OCI-LY1 (cell line): Measurements from ENCODE around the gene ACR.

Experiments
- H2AFZ ChIP-seq: fragments of 200-600 bp; sonication (generic), shearing (Covaris generic); 2 replicates; pipeline ENCODE4 v1.6.0; 2014; ENCODE audit warnings: antibody characterized with exemption, mild to moderate bottlenecking, low read length
- H3F3A ChIP-seq: fragments of 200-600 bp; sonication (generic), shearing (Covaris generic); 2 replicates; pipeline ENCODE4 v1.6.0; 2014; ENCODE audit warnings: mild to moderate bottlenecking, antibody characterized with exemption, low read length, moderate library complexity; ENCODE audit not compliant: insufficient read depth
- H3K27ac ChIP-seq: fragments of 200-600 bp; sonication (generic); 2 replicates; pipeline ENCODE4 v1.5.1; 2014; ENCODE audit warnings: low read length, mixed run types, mild to moderate bottlenecking, low read depth; ENCODE audit not compliant: poor library complexity, severe bottlenecking
- H3K27me3 ChIP-seq: fragments of 200-600 bp; sonication (generic); 2 replicates; pipeline ENCODE4 v1.6.0; 2014; ENCODE audit warnings: antibody characterized with exemption, mild to moderate bottlenecking, low read length, moderate library complexity; ENCODE audit not compliant: insufficient read depth
- H3K36me3 ChIP-seq: fragments of 200-600 bp; sonication (generic); 2 replicates; pipeline ENCODE4 v1.6.1; 2014; ENCODE audit warnings: mild to moderate bottlenecking, antibody characterized with exemption, low read length, moderate library complexity, mixed read lengths; ENCODE audit not compliant: insufficient read depth
- H3K4me1 ChIP-seq: fragments of 200-600 bp; sonication (generic); 2 replicates; pipeline ENCODE4 v1.5.1; 2014; ENCODE audit warnings: mild to moderate bottlenecking, low read length, moderate library complexity; ENCODE audit not compliant: insufficient read depth, severe bottlenecking
- H3K4me2 ChIP-seq: fragments of 200-600 bp; sonication (generic), shearing (Covaris generic); 2 replicates; pipeline ENCODE4 v1.6.1; 2014; ENCODE audit warnings: low read length
- H3K4me3 ChIP-seq: fragments of 200-600 bp; sonication (generic); 2 replicates; pipeline ENCODE4 v1.5.1; 2014; ENCODE audit warnings: low read length, low read depth, mild to moderate bottlenecking, mixed read lengths; ENCODE audit not compliant: poor library complexity, severe bottlenecking
- H3K79me2 ChIP-seq: fragments of 200-600 bp; shearing (Covaris generic); 2 replicates; pipeline ENCODE4 v1.6.1; 2016; ENCODE audit warnings: mixed run types, low read length, mixed read lengths; ENCODE audit not compliant: insufficient read depth
- H3K9ac ChIP-seq: fragments of 200-600 bp; sonication (generic), shearing (Covaris generic); 2 replicates; pipeline ENCODE4 v1.6.1; 2014; ENCODE audit warnings: mild to moderate bottlenecking, low read length, mixed read lengths
- H3K9me2 ChIP-seq: fragments of 200-600 bp; sonication (generic), shearing (Covaris generic); 2 replicates; pipeline ENCODE4 v1.6.1; 2014; ENCODE audit warnings: low read depth, mild to moderate bottlenecking, low read length, mixed read lengths
- H3K9me3 ChIP-seq: fragments of 200-600 bp; shearing (Covaris generic); 2 replicates; pipeline ENCODE4 v1.6.1; 2014; ENCODE audit warnings: low read length, mixed read lengths
- H4K20me1 ChIP-seq: fragments of 200-600 bp; sonication (generic), shearing (Covaris generic); 2 replicates; pipeline ENCODE4 v1.6.0; 2016; ENCODE audit warnings: mild to moderate bottlenecking, low read length; ENCODE audit not compliant: insufficient read depth
- EZH2 ChIP-seq: fragments of 200-600 bp; sonication (generic), shearing (Covaris generic); IDR thresholded peaks from 2 replicates; pipeline ENCODE4 v1.8.0; 2017; ENCODE audit warnings: borderline replicate concordance, mixed run types, mild to moderate bottlenecking, antibody characterized with exemption, low read length, moderate library complexity, mixed read lengths
- TF ChIP-seq, protein P1 (sequence below): fragments of 200-600 bp; sonication (generic), shearing (Covaris generic); IDR thresholded peaks from 2 replicates; pipeline ENCODE4 v1.5.1; 2017; ENCODE audit warnings: mild to moderate bottlenecking, antibody characterized with exemption, low read length, moderate library complexity, mixed read lengths

ACR gene

GRCh38 chr22:50701428-50702154 is 36.4 kb upstream of the ACR start:
- H3K9ac ChIP-seq = no peak overlapping the region
- H3K27ac ChIP-seq = no peak overlapping the region
- no peak overlapping the region for H3K4me3 ChIP-seq
- no peaks in the 10 kb centered on the region for H3K9me2 ChIP-seq
- no peaks in the 10 kb centered on the region for H4K20me1 ChIP-seq
- no peaks in the 10 kb centered on the region for H3K79me2 ChIP-seq
- no peaks in the 10 kb centered on the region for H3K4me1 ChIP-seq
- H3F3A ChIP-seq = no peaks in the 10 kb centered on the region
- no peak overlapping the region for H2AFZ ChIP-seq
- no peaks in the 10 kb centered on the region; the same call in 1 of the 2 replicates for H3K27me3 ChIP-seq
- no peaks in the 10 kb centered on the region for H3K36me3 ChIP-seq
- no peak overlapping the region for H3K4me2 ChIP-seq
- TF ChIP-seq, protein P1, sequence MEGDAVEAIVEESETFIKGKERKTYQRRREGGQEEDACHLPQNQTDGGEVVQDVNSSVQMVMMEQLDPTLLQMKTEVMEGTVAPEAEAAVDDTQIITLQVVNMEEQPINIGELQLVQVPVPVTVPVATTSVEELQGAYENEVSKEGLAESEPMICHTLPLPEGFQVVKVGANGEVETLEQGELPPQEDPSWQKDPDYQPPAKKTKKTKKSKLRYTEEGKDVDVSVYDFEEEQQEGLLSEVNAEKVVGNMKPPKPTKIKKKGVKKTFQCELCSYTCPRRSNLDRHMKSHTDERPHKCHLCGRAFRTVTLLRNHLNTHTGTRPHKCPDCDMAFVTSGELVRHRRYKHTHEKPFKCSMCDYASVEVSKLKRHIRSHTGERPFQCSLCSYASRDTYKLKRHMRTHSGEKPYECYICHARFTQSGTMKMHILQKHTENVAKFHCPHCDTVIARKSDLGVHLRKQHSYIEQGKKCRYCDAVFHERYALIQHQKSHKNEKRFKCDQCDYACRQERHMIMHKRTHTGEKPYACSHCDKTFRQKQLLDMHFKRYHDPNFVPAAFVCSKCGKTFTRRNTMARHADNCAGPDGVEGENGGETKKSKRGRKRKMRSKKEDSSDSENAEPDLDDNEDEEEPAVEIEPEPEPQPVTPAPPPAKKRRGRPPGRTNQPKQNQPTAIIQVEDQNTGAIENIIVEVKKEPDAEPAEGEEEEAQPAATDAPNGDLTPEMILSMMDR = no peak
- TF ChIP-seq EZH2 = no peak
- H3K9me3 ChIP-seq = no peaks in the 10 kb centered on the region

GRCh38 chr22:50702261-50702671 is 35.7 kb upstream of the ACR start:
- no peaks in the 10 kb centered on the region; the same call in 1 of the 2 replicates for H3K27me3 ChIP-seq
- no peaks in the 10 kb centered on the region for H3K79me2 ChIP-seq
- no peaks in the 10 kb centered on the region for H3K4me1 ChIP-seq
- no peak overlapping the region for H3K4me2 ChIP-seq
- no peaks in the 10 kb centered on the region for H3K9me3 ChIP-seq
- TF ChIP-seq, protein P1 = no peak
- no peak for TF ChIP-seq EZH2
- no peaks in the 10 kb centered on the region for H4K20me1 ChIP-seq
- no peaks in the 10 kb centered on the region for H3K36me3 ChIP-seq
- H3K9me2 ChIP-seq = no peaks in the 10 kb centered on the region
- no peak overlapping the region for H3K4me3 ChIP-seq
- H3F3A ChIP-seq = no peaks in the 10 kb centered on the region
- no peak overlapping the region for H3K9ac ChIP-seq
- H3K27ac ChIP-seq = no peak overlapping the region
- H2AFZ ChIP-seq = no peak overlapping the region

- H2AFZ ChIP-seq = no peak overlapping the region
- H3K9me2 ChIP-seq = no peaks in the 10 kb centered on the region
- H3K4me3 ChIP-seq = no peak overlapping the region
- H3K4me2 ChIP-seq = no peak overlapping the region
- no peaks in the 10 kb centered on the region for H3K4me1 ChIP-seq
- no peaks in the 10 kb centered on the region for H3K36me3 ChIP-seq
- H3K27me3 ChIP-seq = no peaks in the 10 kb centered on the region; the same call in 1 of the 2 replicates
- H3K79me2 ChIP-seq = no peaks in the 10 kb centered on the region
- no peaks in the 10 kb centered on the region for H3F3A ChIP-seq
- H3K9ac ChIP-seq = no peak overlapping the region
- H3K27ac ChIP-seq = no peak overlapping the region
- TF ChIP-seq, protein P1 = no peak
- no peak for TF ChIP-seq EZH2
- no peaks in the 10 kb centered on the region for H4K20me1 ChIP-seq
- no peaks in the 10 kb centered on the region for H3K9me3 ChIP-seq
Observed at GRCh38 chr22:50702821-50703725, 34.9 kb upstream of the ACR start.
